GM11168 (cell line): ENCODE data around the gene PTPN3.

Experiments
- in situ Hi-C: fragments of 300-500 bp; cut with MboI; formaldehyde crosslinking; loops from one replicate; pipeline ENCODE4 v1.12.0; 2022; ENCODE audit warnings: low sequenced_read_pairs; ENCODE audit not compliant: unreplicated experiment

PTPN3 gene

DNA sequence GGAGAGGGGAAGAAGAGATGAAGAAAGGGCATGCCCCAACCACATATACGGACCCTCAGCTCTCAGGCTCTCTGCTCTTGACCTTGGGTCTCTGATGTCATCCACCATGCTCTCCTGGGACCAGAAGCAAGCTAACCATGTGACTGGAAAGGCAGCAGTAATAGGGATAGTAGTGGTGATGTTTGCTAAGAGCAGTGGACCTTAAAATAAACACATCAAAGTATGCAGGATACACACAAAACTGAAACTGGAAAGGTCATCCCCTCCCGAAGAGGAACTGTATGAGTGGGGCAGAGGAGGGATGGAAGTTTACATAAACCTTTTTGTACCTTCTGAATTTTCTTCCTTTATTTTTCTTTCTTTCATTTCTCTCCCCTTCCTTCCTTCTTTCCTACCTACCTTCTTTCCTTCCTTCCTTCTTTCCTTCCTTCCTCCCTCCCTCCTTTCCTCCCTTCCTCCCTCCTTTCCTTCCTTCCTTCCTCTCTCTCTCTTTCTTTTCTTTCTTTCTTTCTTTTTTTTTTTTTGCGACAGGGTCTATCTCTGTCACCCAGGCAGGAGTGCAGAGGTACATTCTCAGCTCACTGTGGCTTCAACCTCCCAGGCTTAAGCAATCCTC is 8.1 kb upstream of the PTPN3 start:
- in situ Hi-C loops, result no loop called here

DNA sequence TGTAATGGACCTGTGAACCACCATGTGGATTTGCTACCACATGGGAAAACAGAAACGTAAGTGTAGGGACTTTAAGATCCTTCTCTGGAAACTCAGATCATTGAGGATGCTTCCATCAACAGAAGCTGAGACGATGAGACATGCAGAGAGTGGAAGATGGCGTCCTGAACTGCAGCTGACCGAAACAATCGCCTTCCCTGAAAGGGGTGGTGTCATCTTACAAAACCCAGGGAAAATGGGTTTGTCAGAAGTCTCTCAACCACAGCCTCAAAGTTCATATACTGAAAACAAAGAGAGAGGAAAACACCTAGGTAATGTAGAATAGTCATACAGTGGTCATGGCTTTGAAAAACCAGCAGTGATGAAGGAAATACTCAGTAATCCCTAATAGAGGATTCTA is 6.6 kb upstream of the PTPN3 start:
- in situ Hi-C loops, result no loop called here

DNA sequence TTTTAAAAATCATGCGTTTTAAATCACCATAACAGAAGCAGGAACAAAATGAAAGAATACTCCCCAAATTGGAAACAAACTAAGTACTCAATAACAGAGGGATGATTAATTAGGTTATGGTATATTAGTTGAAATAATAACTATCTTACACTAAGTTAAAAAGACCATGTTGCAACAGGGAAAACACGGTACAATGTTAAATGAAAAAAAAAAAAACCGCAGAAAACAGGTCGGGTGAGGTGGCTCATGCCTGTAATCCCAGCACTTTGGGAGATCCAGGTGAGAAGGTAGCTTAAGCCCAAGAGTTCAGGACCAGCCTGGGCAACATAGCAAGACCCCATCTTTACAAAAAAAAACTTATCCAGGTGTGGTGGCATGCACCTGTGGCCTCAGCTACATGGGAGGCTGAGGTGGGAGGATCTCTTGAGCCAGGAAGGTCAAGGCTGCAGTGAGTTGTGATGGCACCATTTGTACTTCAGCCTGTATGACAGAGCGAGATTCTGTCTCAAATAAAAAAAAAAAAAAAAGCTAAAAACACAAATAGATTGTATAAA is 2.4 kb upstream of the PTPN3 start:
- in situ Hi-C loops, result no loop called here

DNA sequence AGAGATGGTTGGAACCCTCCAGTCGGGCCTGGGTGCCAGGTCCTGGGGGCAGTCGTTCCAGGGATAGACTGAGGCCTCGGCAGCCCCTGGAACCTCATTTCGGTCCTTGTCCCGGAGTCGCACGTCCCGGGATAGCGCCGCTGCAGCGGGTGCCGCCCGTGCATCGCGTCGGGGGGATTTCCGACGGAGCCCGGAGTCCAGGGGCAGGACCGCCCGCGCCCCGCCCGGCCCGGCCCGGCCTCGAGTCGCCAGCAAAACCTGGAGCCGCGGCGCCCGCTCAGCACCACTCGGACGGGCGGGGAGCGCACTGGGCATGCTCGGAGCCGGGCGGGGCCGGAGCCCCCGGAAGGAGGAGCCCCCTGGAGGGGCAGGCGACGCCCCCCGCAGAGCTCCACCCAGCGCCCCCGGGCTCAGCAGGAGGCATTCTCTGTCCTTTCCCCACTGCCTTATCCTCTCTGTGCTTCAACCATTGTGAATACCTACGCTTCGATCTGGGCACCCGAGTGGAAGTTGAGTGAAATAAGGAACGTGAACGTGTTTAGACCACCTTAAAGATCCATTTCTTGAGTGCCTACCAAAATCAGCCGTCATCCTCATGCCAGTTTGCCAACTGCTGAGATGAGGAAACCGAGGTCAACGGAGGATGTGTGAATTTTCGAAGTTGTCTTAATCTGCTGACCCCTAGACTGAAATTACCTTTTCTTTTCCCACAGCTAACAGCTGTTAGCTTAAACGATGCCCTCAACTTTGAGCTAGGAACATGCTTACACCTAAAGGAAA is 1.7 kb upstream of the PTPN3 start:
- in situ Hi-C loops, result no loop called here

DNA sequence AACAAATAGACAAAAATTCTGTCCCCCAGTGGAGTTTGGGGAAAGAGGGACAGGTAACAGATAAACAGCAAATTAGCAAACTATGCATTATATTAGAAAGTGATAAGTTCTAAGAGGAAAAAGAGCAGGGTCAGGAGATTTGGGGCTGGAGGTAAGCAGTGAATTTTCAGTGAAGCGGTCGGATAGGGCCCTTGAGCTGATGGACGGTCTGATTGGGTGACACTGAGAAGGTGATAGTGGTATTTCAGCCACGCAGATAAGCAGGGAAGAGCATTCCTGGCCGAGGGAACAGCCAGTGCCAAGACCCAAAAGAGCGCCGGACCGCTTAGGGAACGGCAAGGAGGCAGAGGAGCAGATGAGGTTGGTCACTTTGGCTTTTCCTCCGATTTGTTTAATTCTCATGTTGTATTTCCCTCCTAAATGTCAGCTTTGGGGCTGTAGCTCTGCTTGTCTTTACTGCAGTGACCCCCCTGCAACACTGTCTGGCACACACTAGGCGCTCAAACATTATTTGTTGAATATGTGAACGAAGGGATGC is 1.1 kb upstream of the PTPN3 start:
- in situ Hi-C loops, result no loop called here

DNA sequence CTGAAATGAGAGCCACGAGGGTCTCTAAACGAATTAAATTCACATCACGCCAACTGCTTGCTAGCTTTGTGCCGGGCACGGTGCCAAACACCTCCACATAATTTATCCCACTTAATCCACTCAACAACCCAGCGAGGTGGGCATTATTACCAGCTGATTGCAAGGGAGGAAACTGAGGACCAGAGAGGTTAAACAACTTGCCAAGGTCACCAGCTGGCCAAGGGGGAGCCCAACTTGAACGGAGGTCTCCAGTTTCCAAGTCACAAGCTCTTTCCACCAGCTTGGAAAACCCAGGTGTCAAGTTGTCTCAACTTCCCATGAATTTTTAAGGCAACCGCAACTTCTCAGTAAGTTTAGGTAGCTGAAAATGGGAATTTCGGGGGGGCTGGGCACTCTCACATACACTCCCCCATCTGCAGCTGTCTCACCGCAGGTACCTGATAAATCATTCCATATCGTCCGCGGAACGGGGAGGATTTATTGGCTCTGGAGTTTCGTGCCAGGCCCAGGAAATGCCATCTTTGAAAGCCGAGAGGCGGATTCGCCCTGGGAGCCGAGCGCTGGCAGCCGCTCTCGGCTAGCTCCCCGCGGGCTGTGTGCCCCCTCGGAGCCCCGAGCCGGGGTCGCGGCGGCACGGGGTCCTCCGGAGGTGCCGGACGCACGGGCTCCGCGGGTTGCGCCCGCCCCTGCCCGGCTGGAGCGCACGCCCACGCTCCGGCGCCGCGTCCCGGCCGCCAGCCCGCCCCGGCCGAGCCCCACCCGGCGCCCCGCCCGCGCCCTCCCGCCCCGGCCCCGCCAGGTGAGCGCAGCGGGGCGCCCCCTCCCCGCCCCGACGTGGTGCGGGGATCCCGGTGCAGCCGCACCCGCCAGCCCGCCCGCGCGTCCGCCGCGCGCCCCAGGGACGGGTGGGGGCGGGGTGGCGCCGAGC is 617 bp downstream of the PTPN3 start:
- in situ Hi-C loops, result no loop called here

DNA sequence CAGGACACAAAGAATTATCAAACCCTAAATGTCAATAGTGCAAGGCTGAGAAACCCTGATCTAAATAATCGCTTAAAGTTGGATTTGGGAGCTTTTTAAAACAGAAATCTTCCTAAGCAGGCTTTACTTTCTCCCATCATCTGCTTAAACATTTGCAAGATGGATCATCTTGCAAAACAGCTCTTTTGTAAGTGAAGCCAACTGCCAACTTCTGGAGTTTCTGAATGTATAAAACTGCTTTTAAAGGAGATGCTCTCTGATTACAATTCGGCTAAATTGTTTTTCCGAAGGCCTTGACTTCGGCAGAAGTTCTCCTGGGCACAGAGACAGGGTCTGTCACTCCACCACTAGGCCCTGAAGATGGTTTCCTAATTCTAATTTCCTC is 1.3 kb downstream of the PTPN3 start:
- in situ Hi-C loops, result no loop called here

DNA sequence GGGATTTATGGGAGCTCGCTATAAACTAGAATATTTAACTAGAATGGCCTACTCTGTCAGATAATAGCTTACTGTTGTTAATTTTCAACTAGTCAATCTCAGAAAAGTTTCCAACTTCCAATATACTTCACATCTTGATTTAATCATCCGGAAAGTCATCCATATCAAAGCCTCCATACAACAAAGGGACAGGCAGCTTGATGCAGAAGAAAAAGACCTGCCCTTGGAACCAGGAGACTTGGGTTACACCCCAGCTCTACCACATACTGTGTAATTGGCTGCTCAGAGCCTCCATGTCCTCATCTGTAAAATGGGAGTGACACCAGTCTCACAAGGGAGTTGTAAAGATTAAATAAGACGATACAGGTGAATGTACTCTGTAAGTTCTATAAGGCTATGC is 1.9 kb downstream of the PTPN3 start:
- in situ Hi-C loops, result no loop called here

DNA sequence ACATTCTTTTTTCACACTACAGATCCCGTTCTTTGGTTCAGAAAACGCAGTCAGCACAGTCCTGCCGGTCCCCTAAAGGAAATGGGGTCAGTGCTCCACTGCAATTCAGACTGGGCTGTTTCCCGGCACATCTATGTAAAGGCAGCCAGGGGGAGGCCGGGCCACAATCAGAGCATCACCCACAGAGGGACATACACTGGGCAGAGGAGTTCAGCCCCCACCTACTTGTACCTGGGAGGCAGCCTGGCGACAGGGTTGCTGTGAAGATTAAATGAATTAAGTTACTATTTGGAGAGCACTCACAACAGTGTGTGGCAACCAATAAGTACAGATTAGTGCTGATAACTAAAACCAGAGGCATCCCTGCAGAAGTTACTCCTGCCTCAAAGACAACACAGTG is 4.5 kb downstream of the PTPN3 start:
- in situ Hi-C loops, result no loop called here

DNA sequence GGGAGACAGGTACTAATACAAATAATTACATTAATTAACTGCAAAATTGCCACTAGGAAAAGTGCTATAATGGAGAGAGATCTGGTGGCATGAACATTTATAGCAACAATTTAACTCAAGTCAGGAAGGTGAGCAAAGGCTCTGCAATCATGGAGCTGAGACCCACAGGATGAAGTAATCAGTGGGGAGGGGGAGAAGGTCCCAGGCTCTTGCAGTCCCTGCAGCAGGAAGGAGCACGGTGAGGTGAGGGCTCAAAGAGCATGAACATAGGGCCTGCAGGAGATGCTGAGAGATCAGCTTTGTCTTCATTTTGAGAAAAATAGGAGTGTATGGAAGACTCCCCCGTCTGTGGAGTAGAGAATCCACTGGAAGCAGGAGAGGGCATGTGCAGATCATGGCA is 6.5 kb downstream of the PTPN3 start:
- in situ Hi-C loops, result no loop called here

DNA sequence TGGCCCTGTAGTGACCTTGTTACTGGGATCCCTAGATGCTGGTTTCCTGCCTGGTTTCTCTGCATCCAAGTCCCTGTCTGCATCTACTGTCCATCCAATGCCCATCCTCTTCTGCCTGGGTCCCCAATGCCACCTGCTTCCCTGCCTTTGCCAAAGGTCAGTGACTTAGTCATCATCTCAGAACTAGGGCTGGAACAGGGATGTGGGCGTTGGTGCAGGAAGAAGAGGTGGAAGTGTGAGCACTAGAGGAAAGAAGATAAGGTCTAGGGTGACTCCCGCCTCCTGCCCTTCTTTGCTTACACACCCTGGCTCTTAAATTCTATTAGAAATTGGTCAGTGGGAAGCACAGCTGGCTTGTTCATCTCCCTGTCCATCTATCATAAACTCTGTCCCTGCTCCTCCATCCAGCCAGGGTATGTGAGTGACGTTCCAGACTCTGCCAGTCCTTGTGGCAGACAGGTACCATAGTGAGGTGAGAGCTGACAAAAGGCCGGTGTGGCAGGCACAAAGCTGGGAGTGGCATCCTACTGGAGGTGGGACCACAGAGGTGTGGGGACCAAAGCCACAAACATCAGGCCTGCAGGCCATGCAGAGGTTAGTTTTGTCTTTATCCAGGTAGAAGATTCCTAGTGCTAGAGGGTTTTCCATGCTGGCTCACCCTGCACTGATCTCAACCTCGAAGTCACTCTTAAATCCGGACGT is 9.2 kb downstream of the PTPN3 start:
- in situ Hi-C loops, result no loop called here

DNA sequence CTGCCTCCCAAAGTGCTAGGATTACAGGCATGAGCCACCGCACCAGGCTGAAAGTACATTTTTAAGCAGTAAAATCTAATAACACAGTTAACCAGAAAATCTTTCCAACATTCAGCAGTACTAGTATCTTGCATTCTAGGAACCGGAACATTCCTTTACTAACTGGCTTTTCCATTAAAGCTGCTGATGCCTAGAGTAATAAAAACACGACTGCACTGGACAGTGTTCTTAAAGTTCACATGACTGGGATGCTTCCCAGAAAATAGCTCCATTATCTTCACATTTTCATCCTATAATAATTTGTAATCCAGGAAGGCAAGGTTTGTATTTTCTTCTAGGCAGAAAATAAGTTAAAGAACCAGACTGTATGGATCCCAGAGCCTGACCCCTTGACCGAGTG is 9.8 kb downstream of the PTPN3 start:
- in situ Hi-C loops, result no loop called here

DNA sequence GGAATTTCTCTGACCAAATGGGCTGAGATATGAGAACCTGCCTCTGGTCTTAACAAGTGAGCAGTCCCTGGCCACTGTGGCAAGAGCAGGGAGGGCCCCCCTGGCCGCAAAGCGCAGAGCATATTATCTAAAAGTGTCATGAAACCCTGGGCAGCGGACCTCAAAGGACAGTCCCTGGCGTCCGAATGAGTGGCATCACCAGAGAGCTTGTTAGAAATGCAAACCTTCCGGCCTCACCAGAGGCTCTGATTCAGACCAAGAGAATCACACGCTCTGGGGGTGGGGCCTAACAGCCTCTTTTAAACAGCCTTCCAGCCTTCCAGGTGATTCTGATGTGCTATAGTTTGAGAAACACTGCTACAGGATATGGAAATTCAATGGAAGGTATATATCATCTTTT is 10.9 kb downstream of the PTPN3 start:
- in situ Hi-C loops, result no loop called here

DNA sequence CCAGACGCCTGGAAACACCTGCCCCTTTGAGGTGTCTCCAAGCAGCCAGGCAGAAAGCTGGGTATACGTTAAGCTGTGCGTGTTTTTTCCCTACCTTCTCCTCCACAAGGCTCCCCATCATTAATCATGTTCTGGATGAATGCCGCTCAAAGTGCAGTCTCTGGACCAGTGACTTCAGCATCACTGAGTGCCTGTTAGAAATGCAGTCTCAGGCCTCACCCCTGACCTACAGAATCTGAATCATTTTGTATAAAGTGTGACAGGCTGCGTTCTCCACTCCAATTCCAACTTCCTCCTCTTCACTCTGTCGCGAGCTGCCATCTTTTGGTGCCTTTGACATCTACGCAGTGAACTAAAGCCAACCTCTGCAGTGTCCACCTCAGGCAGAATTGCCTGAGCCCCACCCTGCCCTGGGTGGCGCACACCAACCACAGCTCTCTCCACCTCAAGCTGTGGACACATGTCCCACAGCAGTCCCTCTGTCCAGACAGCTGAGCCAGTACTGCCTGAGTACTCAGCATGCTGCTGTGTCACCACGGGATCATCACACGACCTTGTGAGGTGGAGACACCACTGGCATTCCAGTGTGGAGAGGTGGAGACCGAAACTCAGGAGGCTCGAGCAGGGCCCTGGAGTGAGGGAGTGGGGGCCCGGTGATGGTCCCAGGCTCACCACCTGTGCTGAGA is 14.2 kb downstream of the PTPN3 start:
- in situ Hi-C loops, result no loop called here

DNA sequence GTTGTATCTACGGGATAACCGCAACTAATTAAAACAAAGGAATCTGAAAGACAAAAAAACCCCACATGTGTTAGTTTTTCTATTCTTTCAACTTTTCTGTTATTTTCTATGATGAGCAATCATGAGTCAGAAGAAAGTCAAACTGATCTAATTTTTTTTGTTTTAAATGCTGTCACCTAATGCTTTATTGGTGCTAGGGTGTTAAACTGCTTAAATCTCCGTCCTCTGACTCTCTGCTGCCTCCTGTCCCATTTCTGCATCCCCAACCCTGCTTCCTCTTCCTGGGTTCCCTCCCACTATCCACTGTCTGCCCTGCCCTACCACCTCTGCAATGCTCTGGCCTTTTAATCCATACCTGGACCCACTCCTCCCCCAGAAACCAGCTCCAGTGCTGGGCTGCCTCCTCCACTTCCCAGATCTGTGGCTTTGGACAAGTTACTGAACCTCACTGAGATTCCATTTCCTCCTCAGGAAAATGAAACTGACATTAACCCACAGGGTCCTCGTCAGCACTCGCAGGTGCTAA is 15.7 kb downstream of the PTPN3 start:
- in situ Hi-C loops, result no loop called here

DNA sequence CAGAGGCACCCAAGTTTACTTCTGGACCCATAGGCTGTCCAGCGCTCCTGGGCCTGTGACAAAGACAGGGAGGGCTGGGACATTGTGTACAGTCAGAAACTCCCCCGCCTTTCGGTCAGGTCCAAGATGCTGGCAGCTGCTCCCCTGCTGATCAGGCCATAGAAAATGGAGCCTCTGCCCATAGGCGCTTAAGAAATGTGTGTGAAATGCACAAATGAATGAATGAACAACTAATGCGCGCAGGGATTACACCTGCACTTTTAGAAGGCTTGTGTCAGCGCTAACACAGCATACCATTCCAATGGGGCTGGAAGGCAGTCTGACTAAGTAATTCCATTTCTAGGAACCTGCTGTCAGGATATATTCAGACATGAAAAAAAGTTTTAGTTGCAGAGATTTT is 16.3 kb downstream of the PTPN3 start:
- in situ Hi-C loops, result no loop called here

DNA sequence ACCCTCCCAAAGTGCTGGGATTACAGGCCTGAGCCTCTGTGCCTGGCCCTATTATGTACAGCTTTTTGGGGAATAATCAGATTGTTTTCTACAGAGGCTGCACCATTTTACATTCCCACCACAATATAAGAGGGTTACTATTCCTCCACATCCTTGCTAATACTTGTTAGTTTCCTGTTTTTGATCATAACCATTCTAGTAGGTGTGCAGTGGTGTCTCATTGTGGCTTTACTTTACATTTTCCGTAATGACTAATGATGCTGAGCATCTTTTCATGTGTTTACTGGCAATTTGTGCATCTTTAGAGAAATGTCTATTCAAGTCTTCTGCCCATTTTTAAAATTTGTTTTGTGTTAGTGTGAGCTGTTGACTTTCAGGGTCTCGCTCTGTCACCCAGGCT is 18.3 kb downstream of the PTPN3 start:
- in situ Hi-C loops, result no loop called here

DNA sequence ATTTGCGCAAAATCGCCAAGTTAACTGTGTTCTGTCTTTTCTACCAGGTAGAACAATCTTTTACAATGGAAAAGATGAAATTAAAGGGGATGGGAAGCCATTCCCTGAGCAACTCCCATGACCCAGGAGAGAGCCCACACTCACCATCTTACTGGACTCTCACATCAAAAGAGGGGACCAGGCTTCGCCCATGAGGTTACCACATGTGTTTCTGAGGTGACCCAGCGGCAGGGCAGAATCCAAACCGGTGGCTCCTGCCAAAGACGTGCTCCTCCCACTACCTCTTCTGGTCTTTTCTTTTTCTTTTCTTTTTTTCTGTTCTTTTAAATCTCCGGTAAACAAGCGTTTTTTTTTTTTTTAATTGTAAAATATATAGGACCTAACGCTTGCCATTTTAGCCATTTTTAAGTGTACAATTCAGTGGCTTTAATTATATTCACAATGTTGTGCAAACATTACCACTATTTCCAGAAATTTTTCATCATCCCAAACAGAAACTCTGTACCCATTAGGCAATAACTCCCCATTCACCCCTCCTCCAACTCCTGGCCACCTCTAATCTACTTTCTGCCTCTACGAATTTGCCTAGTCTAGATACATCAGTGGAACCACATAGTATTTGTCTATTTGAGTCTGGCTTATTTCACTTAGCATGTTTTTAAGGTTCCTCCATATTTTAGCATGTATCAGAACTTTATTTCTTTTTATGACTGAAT is 19.3 kb downstream of the PTPN3 start:
- in situ Hi-C loops, result no loop called here
